B cell (primary cell): ENCODE data around the gene ABLIM3. TPM values are rescaled to one million over a fixed set of nuclear protein-coding genes. Genes with fewer than 3 reads are reported as not detected.

ENCODE experiments used
- ATAC-seq: fragments of 200-7000 bp; cut with Tn5 transposase; one replicate; pipeline ENCODE4 v1.10.0; 2021; ENCODE audit warnings: low read depth, mild to moderate bottlenecking, moderate number of reproducible peaks, moderate library complexity
- CTCF ChIA-PET: fragments of 350-600 bp; sonication (Branson Sonifier 250); formaldehyde crosslinking; loops from one replicate; lab custom pipeline; 2021; ENCODE audit warnings: antibody characterized with exemption, inconsistent platforms; lab: Charles Lee
- POLR2A ChIA-PET: fragments of 350-600 bp; sonication (Branson Sonifier 250); formaldehyde crosslinking; loops from one replicate; lab custom pipeline; 2021; ENCODE audit warnings: antibody characterized with exemption; lab: Charles Lee
- DNase-seq: peaks from one replicate; pipeline ENCODE4 v3.0.0; 2013
- H2AFZ ChIP-seq: 2 replicates; pipeline ENCODE4 v1.6.1; 2012; ENCODE audit warnings: mild to moderate bottlenecking, low read depth, low read length; ENCODE audit not compliant: insufficient read depth, poor library complexity, severe bottlenecking
- H3K27ac ChIP-seq, 2 donors: 1 replicate in 1 of 2; 2 replicates in 1 of 2; pipeline ENCODE4 v1.5.1; 2012 to 2013; ENCODE audit warnings: low read length in 2 of 2, mild to moderate bottlenecking in 2 of 2, moderate library complexity in 1 of 2
- H3K27me3 ChIP-seq, 4 experiments: fragments of 200-600 bp in 1 of 4; sonication (generic) in 1 of 4; replicated peaks in 1 of 4; 1 replicate in 2 of 4; 2 replicates in 2 of 4; pipeline versions ENCODE4 v1.6.1 to v1.7.0; 2013 to 2016; ENCODE audit warnings: low read length in 3 of 4, mild to moderate bottlenecking in 2 of 4, mixed read lengths in 1 of 4, moderate library complexity in 1 of 4; ENCODE audit not compliant: insufficient read depth in 4 of 4, control insufficient read depth in 3 of 4; ENCODE audit errors: control extremely low read depth in 1 of 4
- H3K36me3 ChIP-seq, 2 experiments: replicated peaks in 1 of 2; 1 replicate in 1 of 2; 2 replicates in 1 of 2; pipeline versions ENCODE4 v1.6.1 to v1.7.1; 2013; ENCODE audit warnings: low read length in 1 of 2; ENCODE audit not compliant: insufficient read depth in 2 of 2, control insufficient read depth in 1 of 2; ENCODE audit errors: control extremely low read depth in 1 of 2, extremely low read depth in 1 of 2
- H3K4me1 ChIP-seq, 2 donors: fragments of 200-600 bp in 1 of 2; sonication (generic) in 1 of 2; 1 replicate in 1 of 2; 2 replicates in 1 of 2; pipeline versions ENCODE4 v1.5.1 to v1.6.1; 2013 to 2017; ENCODE audit warnings: low read length in 2 of 2; ENCODE audit not compliant: control insufficient read depth in 2 of 2, insufficient read depth in 2 of 2
- H3K4me2 ChIP-seq: replicated peaks from 2 replicates; pipeline ENCODE3; 2012; ENCODE audit warnings: mild to moderate bottlenecking, low read depth, low read length; ENCODE audit not compliant: poor library complexity, severe bottlenecking
- H3K4me3 ChIP-seq, 5 experiments: fragments of 200-600 bp in 1 of 5; sonication (generic) in 1 of 5; 1 replicate in 3 of 5; 2 replicates in 2 of 5; pipeline versions ENCODE4 v1.5.1 to v1.7.0; 2011 to 2016; ENCODE audit warnings: low read length in 4 of 5, mild to moderate bottlenecking in 4 of 5, low read depth in 2 of 5, control low read depth in 1 of 5, moderate library complexity in 1 of 5; ENCODE audit not compliant: insufficient read depth in 1 of 5; ENCODE audit errors: control extremely low read depth in 1 of 5, extremely low read depth in 1 of 5
- H3K79me2 ChIP-seq: fragments of 200-600 bp; sonication (generic); one replicate; pipeline ENCODE4 v1.6.0; 2016; ENCODE audit warnings: low read length; ENCODE audit not compliant: control insufficient read depth, insufficient read depth
- H3K9ac ChIP-seq: fragments of 200-600 bp; sonication (generic); 2 replicates; pipeline ENCODE4 v1.6.1; 2017; ENCODE audit warnings: mild to moderate bottlenecking, low read length, moderate library complexity
- H3K9me3 ChIP-seq, 3 donors: one replicate each; pipeline versions ENCODE4 v1.6.1 to v1.7.1; 2013; ENCODE audit warnings: low read length in 2 of 3; ENCODE audit not compliant: control insufficient read depth in 2 of 3, insufficient read depth in 1 of 3; ENCODE audit errors: control extremely low read depth in 1 of 3
- H4K20me1 ChIP-seq: 2 replicates; pipeline ENCODE4 v1.6.0; 2012; ENCODE audit warnings: mild to moderate bottlenecking, low read length; ENCODE audit not compliant: insufficient read depth, control insufficient read depth, poor library complexity, severe bottlenecking
- H3K27ac Mint-ChIP-seq: one replicate; pipeline ENCODE4 v1.8.0; 2021; ENCODE audit warnings: mixed read lengths
- H3K27me3 Mint-ChIP-seq: one replicate; pipeline ENCODE4 v1.8.0; 2021; ENCODE audit warnings: mixed read lengths
- H3K4me1 Mint-ChIP-seq: one replicate; pipeline ENCODE4 v1.8.0; 2021; ENCODE audit warnings: mixed read lengths
- H3K4me3 Mint-ChIP-seq: one replicate; pipeline ENCODE4 v1.8.0; 2021; ENCODE audit warnings: mixed read lengths
- H3K9me3 Mint-ChIP-seq: one replicate; pipeline ENCODE4 v1.8.0; 2022; ENCODE audit warnings: mixed read lengths; ENCODE audit not compliant: insufficient read depth
- EZH2 ChIP-seq: IDR thresholded peaks from 2 replicates; pipeline ENCODE4 v1.6.1; 2012; ENCODE audit warnings: borderline replicate concordance, low read depth, mild to moderate bottlenecking, moderate library complexity, low read length; ENCODE audit not compliant: insufficient read depth, poor library complexity, severe bottlenecking
- WGBS: methylation state at CpG from one replicate; pipeline ENCODE4 v1.1.5; 2013; ENCODE audit warnings: missing lambda C conversion rate; ENCODE audit not compliant: insufficient coverage; 5-methylcytosine and 5-hydroxymethylcytosine counted together
- intact Hi-C: fragments of 100-400 bp; cut with micrococcal nuclease; formaldehyde crosslinking; loops from one replicate; pipeline ENCODE4 v1.10.0; 2022
- polyA plus RNA-seq: library from polyadenylated mRNA; depleted of rRNA; stranded (reverse); fragments of >200 nt; gene quantifications from 2 replicates; pipeline ENCODE4 v1.2.3, GENCODE V29; 2012
- total RNA-seq, 2 donors: library from RNA; stranded (reverse); fragments of 120-200 nt in 1 of 2; gene quantifications; 1 replicate in 1 of 2; 2 replicates in 1 of 2; pipeline versions ENCODE4 v1.2.3 to v1.2.4, GENCODE V29; 2013 to 2022
- TF ChIP-seq, protein P1 (sequence below): fragments of 200-600 bp; IDR thresholded peaks from one replicate; pipeline ENCODE4 v1.8.0; 2022; ENCODE audit warnings: antibody characterized with exemption, mild to moderate bottlenecking

Gene ABLIM3
- total and polyA plus RNA-seq, 2 donors (not counting 1 experiment from before 2014, with no cell fraction given) = not detected

GRCh38 chr5:149210968-149211490, 69.7 kb downstream of the ABLIM3 start:
- no peak overlapping the region for H2AFZ ChIP-seq
- no peaks in the 10 kb centered on the region for H3K4me1 Mint-ChIP-seq
- no peaks in the 10 kb centered on the region for H3K36me3 ChIP-seq
- H3K27ac Mint-ChIP-seq = no peak overlapping the region
- no peaks in the 10 kb centered on the region for H3K9me3 Mint-ChIP-seq
- no peak overlapping the region for H3K4me3 ChIP-seq
- no peak overlapping the region for H3K9ac ChIP-seq
- ChIA-PET POLR2A (no interaction called here), CTCF (no interaction called here)
- peaks cover 5% of the 10 kb centered on the region for H3K27me3 Mint-ChIP-seq
- H3K9me3 ChIP-seq = no peaks in the 10 kb centered on the region
- peaks cover 0 to 2% (median 0%) of the 10 kb centered on the region in 4 experiments for H3K27me3 ChIP-seq
- WGBS = 91% methylated on average over 2 of the region's 4 CpGs
- no peak overlapping the region for H3K27ac ChIP-seq
- H3K4me1 ChIP-seq = no peaks in the 10 kb centered on the region
- DNase-seq (no peak), ATAC-seq (no peak)
- H3K79me2 ChIP-seq = no peaks in the 10 kb centered on the region
- H3K4me2 ChIP-seq = no peak overlapping the region
- H4K20me1 ChIP-seq = no peaks in the 10 kb centered on the region
- no peak overlapping the region for H3K4me3 Mint-ChIP-seq
- TF ChIP-seq EZH2 = no peak
- TF ChIP-seq, protein P1, sequence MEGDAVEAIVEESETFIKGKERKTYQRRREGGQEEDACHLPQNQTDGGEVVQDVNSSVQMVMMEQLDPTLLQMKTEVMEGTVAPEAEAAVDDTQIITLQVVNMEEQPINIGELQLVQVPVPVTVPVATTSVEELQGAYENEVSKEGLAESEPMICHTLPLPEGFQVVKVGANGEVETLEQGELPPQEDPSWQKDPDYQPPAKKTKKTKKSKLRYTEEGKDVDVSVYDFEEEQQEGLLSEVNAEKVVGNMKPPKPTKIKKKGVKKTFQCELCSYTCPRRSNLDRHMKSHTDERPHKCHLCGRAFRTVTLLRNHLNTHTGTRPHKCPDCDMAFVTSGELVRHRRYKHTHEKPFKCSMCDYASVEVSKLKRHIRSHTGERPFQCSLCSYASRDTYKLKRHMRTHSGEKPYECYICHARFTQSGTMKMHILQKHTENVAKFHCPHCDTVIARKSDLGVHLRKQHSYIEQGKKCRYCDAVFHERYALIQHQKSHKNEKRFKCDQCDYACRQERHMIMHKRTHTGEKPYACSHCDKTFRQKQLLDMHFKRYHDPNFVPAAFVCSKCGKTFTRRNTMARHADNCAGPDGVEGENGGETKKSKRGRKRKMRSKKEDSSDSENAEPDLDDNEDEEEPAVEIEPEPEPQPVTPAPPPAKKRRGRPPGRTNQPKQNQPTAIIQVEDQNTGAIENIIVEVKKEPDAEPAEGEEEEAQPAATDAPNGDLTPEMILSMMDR = no peak
- intact Hi-C loops = no loop called here

DNA sequence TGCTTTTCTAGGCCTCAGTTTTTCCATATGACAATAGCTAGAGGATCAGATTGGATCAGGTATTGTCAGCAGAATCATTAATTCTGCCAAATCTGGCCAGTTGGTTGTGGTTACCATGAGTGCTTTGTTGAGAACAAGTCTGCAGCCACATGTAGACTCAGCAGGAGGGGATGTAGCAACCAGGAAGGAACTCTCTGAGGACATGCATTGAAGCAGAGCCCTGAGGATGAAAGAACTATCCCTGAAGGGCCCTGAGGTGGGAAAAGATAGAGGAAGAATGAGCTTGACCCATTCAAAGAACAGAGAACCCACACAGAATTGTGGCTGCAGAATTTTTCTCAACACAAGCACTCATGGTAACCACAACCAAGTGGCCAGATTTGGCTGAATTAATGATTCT, 70.3 kb downstream of the ABLIM3 start:
- H3K36me3 ChIP-seq = no peaks in the 10 kb centered on the region
- H3K4me3 ChIP-seq = no peak overlapping the region
- ChIA-PET POLR2A (no interaction called here), CTCF (no interaction called here)
- H3K27me3 ChIP-seq = peaks cover 0 to 2% (median 0%) of the 10 kb centered on the region in 4 experiments
- H3K4me1 ChIP-seq = no peaks in the 10 kb centered on the region
- intact Hi-C loops = no loop called here
- H4K20me1 ChIP-seq = no peaks in the 10 kb centered on the region
- Mint-ChIP-seq H3K4me3 (no peak overlapping the region), H3K4me1 (no peaks in the 10 kb centered on the region), H3K9me3 (no peaks in the 10 kb centered on the region), H3K27me3 (peaks cover 5% of the 10 kb centered on the region), H3K27ac (no peak overlapping the region)
- no peak overlapping the region for H2AFZ ChIP-seq
- no peak overlapping the region for H3K4me2 ChIP-seq
- H3K9me3 ChIP-seq = no peaks in the 10 kb centered on the region
- H3K9ac ChIP-seq = no peak overlapping the region
- ATAC-seq (no peak), DNase-seq (no peak)
- H3K79me2 ChIP-seq = no peaks in the 10 kb centered on the region
- no peak for TF ChIP-seq EZH2
- TF ChIP-seq, protein P1 = no peak
- no peak overlapping the region for H3K27ac ChIP-seq
